Loucy (cell line): ENCODE data around the gene PKP2.

Experiments
- EZH2phosphoT487 ChIP-seq: fragments of 200-600 bp; IDR thresholded peaks from 2 replicates; pipeline ENCODE4 v1.6.1; 2018; ENCODE audit warnings: antibody characterized with exemption, mild to moderate bottlenecking, moderate library complexity, borderline replicate concordance
- TF ChIP-seq, protein P1 (sequence below): fragments of 200-600 bp; sonication (generic); conservative IDR thresholded peaks from 2 replicates; pipeline ENCODE4 v1.5.1; 2014; ENCODE audit warnings: mild to moderate bottlenecking, antibody characterized with exemption, low read length

- TF ChIP-seq, protein P1, sequence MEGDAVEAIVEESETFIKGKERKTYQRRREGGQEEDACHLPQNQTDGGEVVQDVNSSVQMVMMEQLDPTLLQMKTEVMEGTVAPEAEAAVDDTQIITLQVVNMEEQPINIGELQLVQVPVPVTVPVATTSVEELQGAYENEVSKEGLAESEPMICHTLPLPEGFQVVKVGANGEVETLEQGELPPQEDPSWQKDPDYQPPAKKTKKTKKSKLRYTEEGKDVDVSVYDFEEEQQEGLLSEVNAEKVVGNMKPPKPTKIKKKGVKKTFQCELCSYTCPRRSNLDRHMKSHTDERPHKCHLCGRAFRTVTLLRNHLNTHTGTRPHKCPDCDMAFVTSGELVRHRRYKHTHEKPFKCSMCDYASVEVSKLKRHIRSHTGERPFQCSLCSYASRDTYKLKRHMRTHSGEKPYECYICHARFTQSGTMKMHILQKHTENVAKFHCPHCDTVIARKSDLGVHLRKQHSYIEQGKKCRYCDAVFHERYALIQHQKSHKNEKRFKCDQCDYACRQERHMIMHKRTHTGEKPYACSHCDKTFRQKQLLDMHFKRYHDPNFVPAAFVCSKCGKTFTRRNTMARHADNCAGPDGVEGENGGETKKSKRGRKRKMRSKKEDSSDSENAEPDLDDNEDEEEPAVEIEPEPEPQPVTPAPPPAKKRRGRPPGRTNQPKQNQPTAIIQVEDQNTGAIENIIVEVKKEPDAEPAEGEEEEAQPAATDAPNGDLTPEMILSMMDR = no peak
- TF ChIP-seq EZH2phosphoT487 = no peak
These were observed 92.3 kb downstream of the PKP2 start for GRCh38 chr12:32804301-32804700.
